Measurements from ENCODE around the gene PIK3AP1.

GRCh38 chr10:96706331-96706853 lies 13.9 kb downstream of the PIK3AP1 start:
- TF ChIP-seq HOXB5 (CRISPR knock-in tag; IDR thresholded peaks at IDR 0.05), result no peak
- TF ChIP-seq, protein P1, sequence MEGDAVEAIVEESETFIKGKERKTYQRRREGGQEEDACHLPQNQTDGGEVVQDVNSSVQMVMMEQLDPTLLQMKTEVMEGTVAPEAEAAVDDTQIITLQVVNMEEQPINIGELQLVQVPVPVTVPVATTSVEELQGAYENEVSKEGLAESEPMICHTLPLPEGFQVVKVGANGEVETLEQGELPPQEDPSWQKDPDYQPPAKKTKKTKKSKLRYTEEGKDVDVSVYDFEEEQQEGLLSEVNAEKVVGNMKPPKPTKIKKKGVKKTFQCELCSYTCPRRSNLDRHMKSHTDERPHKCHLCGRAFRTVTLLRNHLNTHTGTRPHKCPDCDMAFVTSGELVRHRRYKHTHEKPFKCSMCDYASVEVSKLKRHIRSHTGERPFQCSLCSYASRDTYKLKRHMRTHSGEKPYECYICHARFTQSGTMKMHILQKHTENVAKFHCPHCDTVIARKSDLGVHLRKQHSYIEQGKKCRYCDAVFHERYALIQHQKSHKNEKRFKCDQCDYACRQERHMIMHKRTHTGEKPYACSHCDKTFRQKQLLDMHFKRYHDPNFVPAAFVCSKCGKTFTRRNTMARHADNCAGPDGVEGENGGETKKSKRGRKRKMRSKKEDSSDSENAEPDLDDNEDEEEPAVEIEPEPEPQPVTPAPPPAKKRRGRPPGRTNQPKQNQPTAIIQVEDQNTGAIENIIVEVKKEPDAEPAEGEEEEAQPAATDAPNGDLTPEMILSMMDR (IDR thresholded peaks at IDR 0.05), result no peak
- no peak for TF ChIP-seq ZC3H11A (IDR thresholded peaks at IDR 0.05)
- TF ChIP-seq EP300 (IDR thresholded peaks at IDR 0.05), result no peak
- no peak for TF ChIP-seq NR3C1 (IDR thresholded peaks at IDR 0.05)
- TF ChIP-seq MAZ (IDR thresholded peaks at IDR 0.05; ENCODE audit: borderline replicate concordance, low read depth, low read length), result no peak
- no peak for TF ChIP-seq REST (IDR thresholded peaks at IDR 0.05)
- TF ChIP-seq, protein P2, sequence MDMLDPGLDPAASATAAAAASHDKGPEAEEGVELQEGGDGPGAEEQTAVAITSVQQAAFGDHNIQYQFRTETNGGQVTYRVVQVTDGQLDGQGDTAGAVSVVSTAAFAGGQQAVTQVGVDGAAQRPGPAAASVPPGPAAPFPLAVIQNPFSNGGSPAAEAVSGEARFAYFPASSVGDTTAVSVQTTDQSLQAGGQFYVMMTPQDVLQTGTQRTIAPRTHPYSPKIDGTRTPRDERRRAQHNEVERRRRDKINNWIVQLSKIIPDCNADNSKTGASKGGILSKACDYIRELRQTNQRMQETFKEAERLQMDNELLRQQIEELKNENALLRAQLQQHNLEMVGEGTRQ (IDR thresholded peaks at IDR 0.05), result no peak
